Hepatic stellate cell (primary cell): ENCODE results near the gene DEF6.
A peak's percentile ranks its signal among the peaks of the same experiment; 100 is the strongest.

Experiments used
- DNase-seq: peaks from one replicate; pipeline ENCODE4 v3.0.0; 2011; ENCODE audit warnings: low spot score

Gene DEF6

GRCh38 chr6:35351422-35351821 lies 53.8 kb downstream of the DEF6 start:
- no peak for DNase-seq

GRCh38 chr6:35352735-35353134 lies 55.1 kb downstream of the DEF6 start:
- DNase-seq = no peak

- DNase-seq = peak; percentile 34
These were observed 56.9 kb downstream of the DEF6 start for GRCh38 chr6:35354361-35355135.

- no peak for DNase-seq
These were observed 58.8 kb downstream of the DEF6 start for GRCh38 chr6:35356391-35356790.

GRCh38 chr6:35357677-35358076 lies 60.1 kb downstream of the DEF6 start:
- DNase-seq = no peak

GRCh38 chr6:35358086-35358485 lies 60.5 kb downstream of the DEF6 start:
- no peak for DNase-seq

GRCh38 chr6:35359346-35359743 lies 61.7 kb downstream of the DEF6 start:
- DNase-seq = no peak

- DNase-seq = peak; percentile 56
These were observed 62.2 kb downstream of the DEF6 start for GRCh38 chr6:35359744-35360348.

GRCh38 chr6:35360349-35361138 lies 62.9 kb downstream of the DEF6 start:
- no peak for DNase-seq

GRCh38 chr6:35362200-35362599 lies 64.6 kb downstream of the DEF6 start:
- no peak for DNase-seq

- DNase-seq = no peak
These were observed 65.7 kb downstream of the DEF6 start for GRCh38 chr6:35363293-35363750.

- no peak for DNase-seq
These were observed 68.1 kb downstream of the DEF6 start for GRCh38 chr6:35365594-35366203.

- no peak for DNase-seq
These were observed 68.6 kb downstream of the DEF6 start for GRCh38 chr6:35366204-35366596.

GRCh38 chr6:35367646-35368037 lies 70.0 kb downstream of the DEF6 start:
- DNase-seq = no peak

GRCh38 chr6:35368038-35368887 lies 70.6 kb downstream of the DEF6 start:
- peak; percentile 43 for DNase-seq

- DNase-seq = peak; percentile 92
These were observed 72.6 kb downstream of the DEF6 start for GRCh38 chr6:35370124-35370741.

GRCh38 chr6:35370785-35371493 lies 73.3 kb downstream of the DEF6 start:
- DNase-seq = peak; percentile 57
